CD8-positive, alpha-beta memory T cell (primary cell): ENCODE data around the gene AVPR2. TPM values are rescaled to one million over a fixed set of nuclear protein-coding genes. Genes with fewer than 3 reads are reported as not detected.

Experiments used
- CTCF ChIA-PET: fragments of 350-600 bp; sonication (Branson Sonifier 250); formaldehyde crosslinking; loops from one replicate; lab custom pipeline; 2021; ENCODE audit warnings: antibody characterized with exemption; lab: Charles Lee
- POLR2A ChIA-PET: fragments of 350-600 bp; sonication (Branson Sonifier 250); formaldehyde crosslinking; loops from one replicate; lab custom pipeline; 2021; ENCODE audit warnings: antibody characterized with exemption; lab: Charles Lee
- DNase-seq, 5 donors: peaks; one replicate each; pipeline versions ENCODE4 v3.0.0 to v3.0.0-alpha.2; 2020 to 2022; ENCODE audit warnings: mixed read lengths in 1 of 5
- H3K27ac ChIP-seq: one replicate; pipeline ENCODE4 v1.7.0; 2013; ENCODE audit warnings: low read depth, mild to moderate bottlenecking, low read length, moderate library complexity
- H3K27me3 ChIP-seq: 2 replicates; pipeline ENCODE4 v1.7.0; 2013; ENCODE audit warnings: low read length, mild to moderate bottlenecking; ENCODE audit not compliant: insufficient read depth, poor library complexity, severe bottlenecking
- H3K36me3 ChIP-seq: 2 replicates; pipeline ENCODE4 v1.7.0; 2013; ENCODE audit warnings: mild to moderate bottlenecking, low read length, moderate library complexity; ENCODE audit not compliant: insufficient read depth
- H3K4me1 ChIP-seq: 2 replicates; pipeline ENCODE4 v1.7.0; 2013; ENCODE audit warnings: mild to moderate bottlenecking, low read length, moderate library complexity; ENCODE audit not compliant: insufficient read depth
- H3K4me3 ChIP-seq: 2 replicates; pipeline ENCODE4 v1.7.0; 2013; ENCODE audit warnings: mild to moderate bottlenecking, low read length
- H3K9me3 ChIP-seq: 2 replicates; pipeline ENCODE4 v1.7.0; 2013; ENCODE audit warnings: mild to moderate bottlenecking, low read length
- H3K27ac Mint-ChIP-seq, 8 donors: one replicate each; pipeline ENCODE4 v1.8.0; 2020 to 2021; ENCODE audit warnings: mixed read lengths in 8 of 8, mild to moderate bottlenecking in 6 of 8, inconsistent platforms in 3 of 8, moderate library complexity in 3 of 8
- H3K27me3 Mint-ChIP-seq, 2 donors: one replicate each; pipeline ENCODE4 v1.8.0; 2020 to 2021; ENCODE audit warnings: mixed read lengths in 2 of 2, mild to moderate bottlenecking in 1 of 2, moderate library complexity in 1 of 2
- H3K36me3 Mint-ChIP-seq, 3 donors: one replicate each; pipeline ENCODE4 v1.8.0; 2020 to 2021; ENCODE audit warnings: mixed read lengths in 3 of 3, inconsistent platforms in 1 of 3, mild to moderate bottlenecking in 1 of 3
- H3K4me1 Mint-ChIP-seq, 3 donors: one replicate each; pipeline ENCODE4 v1.8.0; 2020 to 2021; ENCODE audit warnings: mixed read lengths in 3 of 3, inconsistent platforms in 1 of 3, mild to moderate bottlenecking in 1 of 3
- H3K4me3 Mint-ChIP-seq, 7 donors: one replicate each; pipeline ENCODE4 v1.8.0; 2020 to 2021; ENCODE audit warnings: mixed read lengths in 7 of 7, mild to moderate bottlenecking in 6 of 7, moderate library complexity in 4 of 7, inconsistent platforms in 2 of 7
- H3K9me3 Mint-ChIP-seq, 5 donors: one replicate each; pipeline ENCODE4 v1.8.0; 2020 to 2022; ENCODE audit warnings: mixed read lengths in 5 of 5, mild to moderate bottlenecking in 3 of 5, moderate library complexity in 2 of 5, inconsistent platforms in 1 of 5
- polyA plus RNA-seq: library from polyadenylated mRNA; unstranded; fragments of 300-500 nt; fragmentation: Illumina TruSeq; gene quantifications from one replicate; pipeline ENCODE4 v1.2.3, GENCODE V29; 2021
- total RNA-seq, 2 experiments: library from RNA; stranded (reverse); gene quantifications; one replicate each; pipeline ENCODE4 v1.2.3, GENCODE V29; 2021

Gene AVPR2
- total and polyA plus RNA-seq, 3 experiments from 2014 or later: not detected

- peaks cover 26% of the 10 kb centered on the region for H3K4me1 ChIP-seq
- no peak overlapping the region for H3K4me3 ChIP-seq
- Mint-ChIP-seq H3K9me3 (peaks cover 0 to 2% (median 0%) of the 10 kb centered on the region in 5 donors), H3K27ac (peak overlapping the region in 3 of 8 donors; percentile 45 to 84 (median 78)), H3K4me1 (peaks cover 21 to 33% (median 29%) of the 10 kb centered on the region in 3 donors), H3K36me3 (peaks cover 0 to 28% (median 2%) of the 10 kb centered on the region in 3 donors), H3K4me3 (no peak overlapping the region), H3K27me3 (peaks cover 0 to 3% of the 10 kb centered on the region in 2 donors)
- H3K27ac ChIP-seq: no peak overlapping the region
- POLR2A ChIA-PET: interaction anchor here (1.3 kb wide), 1 partner anchor 114 kb away, joined by 3 read pairs; the partner anchor contains the start of genes IDH3G and SSR4
- no peaks in the 10 kb centered on the region for H3K9me3 ChIP-seq
- no peaks in the 10 kb centered on the region for H3K36me3 ChIP-seq
- H3K27me3 ChIP-seq: no peaks in the 10 kb centered on the region
- DNase-seq: no peak
- CTCF ChIA-PET: interaction anchor here (0.9 kb wide), 1 partner anchor 39 kb away, joined by 3 read pairs; no protein-coding TSS in a partner anchor
These were observed 3.9 kb downstream of the AVPR2 start for GRCh38 chrX:153908219-153908860.

- H3K4me1 Mint-ChIP-seq: peaks cover 14 to 24% (median 21%) of the 10 kb centered on the region in 3 donors
- peak overlapping the region in 1 of 8 donors; percentile 33 for H3K27ac Mint-ChIP-seq
- H3K36me3 ChIP-seq: no peaks in the 10 kb centered on the region
- H3K27me3 Mint-ChIP-seq: peaks cover 0 to 3% of the 10 kb centered on the region in 2 donors
- no peak overlapping the region for H3K4me3 ChIP-seq
- CTCF ChIA-PET: no interaction called here
- H3K27me3 ChIP-seq: no peaks in the 10 kb centered on the region
- H3K9me3 Mint-ChIP-seq: peaks cover 0 to 2% (median 0%) of the 10 kb centered on the region in 5 donors
- H3K36me3 Mint-ChIP-seq: peaks cover 0 to 32% (median 2%) of the 10 kb centered on the region in 3 donors
- H3K9me3 ChIP-seq: no peaks in the 10 kb centered on the region
- POLR2A ChIA-PET: interaction anchor here (0.5 to 1.3 kb wide), 2 partner anchors 10 to 115 kb away, joined by 3 read pairs; partner anchors contain the start of genes IDH3G and SSR4
- no peak overlapping the region for H3K4me3 Mint-ChIP-seq
- no peak overlapping the region for H3K27ac ChIP-seq
- H3K4me1 ChIP-seq: peaks cover 20% of the 10 kb centered on the region
- DNase-seq: no peak
These were observed 4.8 kb downstream of the AVPR2 start for GRCh38 chrX:153909024-153909979.

- ChIA-PET CTCF (no interaction called here), POLR2A (interaction anchor here (0.5 kb wide), 1 partner anchor 10 kb away, joined by 3 read pairs; no protein-coding TSS in a partner anchor)
- Histone ChIP-seq H3K36me3 (no peaks in the 10 kb centered on the region), H3K4me1 (peaks cover 16% of the 10 kb centered on the region), H3K4me3 (no peak overlapping the region), H3K27ac (no peak overlapping the region), H3K27me3 (no peaks in the 10 kb centered on the region), H3K9me3 (no peaks in the 10 kb centered on the region)
- Mint-ChIP-seq H3K9me3 (peaks cover 0 to 2% (median 0%) of the 10 kb centered on the region in 5 donors), H3K27ac (no peak overlapping the region), H3K4me1 (peaks cover 12 to 20% (median 17%) of the 10 kb centered on the region in 3 donors), H3K27me3 (peaks cover 0 to 5% of the 10 kb centered on the region in 2 donors), H3K4me3 (no peak overlapping the region), H3K36me3 (peaks cover 0 to 37% (median 2%) of the 10 kb centered on the region in 3 donors)
- no peak for DNase-seq
These were observed 5.5 kb downstream of the AVPR2 start for GRCh38 chrX:153909980-153910360.

GRCh38 chrX:153910446-153910845 lies 6.0 kb downstream of the AVPR2 start:
- Mint-ChIP-seq H3K27me3 (peaks cover 0 to 5% of the 10 kb centered on the region in 2 donors), H3K27ac (no peak overlapping the region), H3K4me3 (no peak overlapping the region), H3K36me3 (peaks cover 0 to 37% (median 2%) of the 10 kb centered on the region in 3 donors), H3K4me1 (peaks cover 11 to 17% (median 17%) of the 10 kb centered on the region in 3 donors), H3K9me3 (peaks cover 0 to 2% (median 0%) of the 10 kb centered on the region in 5 donors)
- no peaks in the 10 kb centered on the region for H3K36me3 ChIP-seq
- no peaks in the 10 kb centered on the region for H3K9me3 ChIP-seq
- H3K4me3 ChIP-seq: no peak overlapping the region
- CTCF ChIA-PET: interaction anchor here (0.8 to 1.5 kb wide), 3 partner anchors 13 to 37 kb away, joined by 3 to 5 read pairs (median 3); no protein-coding TSS in a partner anchor
- no peak for DNase-seq
- H3K4me1 ChIP-seq: peaks cover 13% of the 10 kb centered on the region
- no peaks in the 10 kb centered on the region for H3K27me3 ChIP-seq
- no peak overlapping the region for H3K27ac ChIP-seq
- POLR2A ChIA-PET: no interaction called here

GRCh38 chrX:153911798-153912197 lies 7.3 kb downstream of the AVPR2 start:
- Mint-ChIP-seq H3K27me3 (peaks cover 0 to 5% of the 10 kb centered on the region in 2 donors), H3K4me1 (peaks cover 2 to 15% (median 13%) of the 10 kb centered on the region in 3 donors), H3K4me3 (no peak overlapping the region), H3K36me3 (peaks cover 0 to 46% (median 2%) of the 10 kb centered on the region in 3 donors), H3K27ac (peak overlapping the region in 2 of 8 donors; percentile 1 to 70), H3K9me3 (peaks cover 0 to 2% (median 0%) of the 10 kb centered on the region in 5 donors)
- DNase-seq: peak in 1 of 5 donors; percentile 36
- peaks cover 6% of the 10 kb centered on the region for H3K4me1 ChIP-seq
- POLR2A ChIA-PET: interaction anchor here (0.7 kb wide), 1 partner anchor 60 kb away, joined by 4 read pairs; no protein-coding TSS in a partner anchor
- H3K27me3 ChIP-seq: no peaks in the 10 kb centered on the region
- no peak overlapping the region for H3K4me3 ChIP-seq
- CTCF ChIA-PET: interaction anchor here (0.9 to 1.5 kb wide), 3 partner anchors 23 to 148 kb away, joined by 3 to 4 read pairs (median 3); partner anchors contain the start of gene NAA10
- no peaks in the 10 kb centered on the region for H3K36me3 ChIP-seq
- no peaks in the 10 kb centered on the region for H3K9me3 ChIP-seq
- H3K27ac ChIP-seq: no peak overlapping the region

GRCh38 chrX:153913211-153913610 lies 8.7 kb downstream of the AVPR2 start:
- Histone ChIP-seq H3K4me1 (peaks cover 6% of the 10 kb centered on the region), H3K9me3 (no peaks in the 10 kb centered on the region), H3K27ac (no peak overlapping the region), H3K36me3 (no peaks in the 10 kb centered on the region), H3K4me3 (no peak overlapping the region), H3K27me3 (no peaks in the 10 kb centered on the region)
- ChIA-PET CTCF (no interaction called here), POLR2A (no interaction called here)
- Mint-ChIP-seq H3K27me3 (peaks cover 0 to 5% of the 10 kb centered on the region in 2 donors), H3K4me1 (peaks cover 2 to 16% (median 15%) of the 10 kb centered on the region in 3 donors), H3K9me3 (peaks cover 0 to 2% (median 0%) of the 10 kb centered on the region in 5 donors), H3K36me3 (peaks cover 0 to 47% (median 4%) of the 10 kb centered on the region in 3 donors), H3K27ac (no peak overlapping the region), H3K4me3 (no peak overlapping the region)
- DNase-seq: no peak

- Histone ChIP-seq H3K27ac (no peak overlapping the region), H3K4me1 (peaks cover 6% of the 10 kb centered on the region), H3K27me3 (no peaks in the 10 kb centered on the region), H3K9me3 (no peaks in the 10 kb centered on the region), H3K36me3 (no peaks in the 10 kb centered on the region), H3K4me3 (no peak overlapping the region)
- POLR2A ChIA-PET: no interaction called here
- Mint-ChIP-seq H3K4me3 (no peak overlapping the region), H3K27me3 (peaks cover 0 to 5% of the 10 kb centered on the region in 2 donors), H3K9me3 (peaks cover 0 to under 1% (median 0%) of the 10 kb centered on the region in 5 donors), H3K36me3 (peaks cover 0 to 48% (median 4%) of the 10 kb centered on the region in 3 donors), H3K4me1 (peaks cover 2 to 16% (median 15%) of the 10 kb centered on the region in 3 donors), H3K27ac (peak overlapping the region in 2 of 8 donors; percentile 46 to 61)
- CTCF ChIA-PET: no interaction called here
- DNase-seq: no peak
These were observed 9.2 kb downstream of the AVPR2 start for GRCh38 chrX:153913701-153914100.
